NB4 (cell line): ENCODE measurements around the gene STXBP4.

Experiments used
- DNase-seq: peaks from one replicate; pipeline ENCODE4 v3.0.0; 2010; ENCODE audit warnings: low read depth
- H3K4me3 ChIP-seq: one replicate; pipeline ENCODE4 v1.5.1; 2011; ENCODE audit warnings: mild to moderate bottlenecking, low read depth, low read length, moderate library complexity
- CTCF ChIP-seq: IDR thresholded peaks from one replicate; pipeline ENCODE4 v1.5.1; 2012; ENCODE audit warnings: low read depth, low read length
- MAX ChIP-seq: IDR thresholded peaks from 2 replicates; pipeline ENCODE4 v1.6.1; 2011; ENCODE audit warnings: low read depth, low read length
- MYC ChIP-seq: IDR thresholded peaks from 2 replicates; pipeline ENCODE4 v1.6.1; 2011; ENCODE audit warnings: low read depth, low read length
- POLR2A ChIP-seq: IDR thresholded peaks from 2 replicates; pipeline ENCODE4 v1.6.1; 2011; ENCODE audit warnings: mild to moderate bottlenecking; ENCODE audit not compliant: insufficient read length; ENCODE audit errors: extremely low read depth

The STXBP4 gene

DNA sequence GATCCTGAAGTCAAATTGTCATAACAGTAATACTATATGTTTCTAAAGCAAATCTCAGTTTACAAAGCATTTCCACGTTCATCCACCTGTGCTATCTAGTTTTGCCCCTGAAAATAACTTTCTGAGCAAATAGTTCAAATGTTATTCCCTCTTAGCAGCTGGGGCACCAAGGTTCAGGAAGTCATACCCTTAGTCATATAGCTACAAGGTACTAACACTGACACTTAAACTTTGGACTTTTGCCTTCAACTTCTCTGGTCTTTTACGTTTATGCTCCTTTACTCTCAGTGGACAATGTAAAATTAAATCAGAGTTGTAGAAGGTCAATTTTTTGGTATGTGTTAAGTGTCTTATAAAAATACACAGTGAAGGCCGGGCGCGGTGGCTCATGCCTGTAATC lies 33.1 kb upstream of the STXBP4 start:
- no peak for DNase-seq
- H3K4me3 ChIP-seq, result no peak overlapping the region
- TF ChIP-seq POLR2A, result no peak
- TF ChIP-seq MYC, result no peak
- TF ChIP-seq CTCF, result no peak
- no peak for TF ChIP-seq MAX

GRCh38 chr17:54937018-54937417 lies 31.5 kb upstream of the STXBP4 start:
- no peak for DNase-seq
- TF ChIP-seq MAX (no peak), MYC (no peak), POLR2A (no peak), CTCF (no peak)
- H3K4me3 ChIP-seq, result no peak overlapping the region

GRCh38 chr17:54937426-54937825 lies 31.1 kb upstream of the STXBP4 start:
- no peak for TF ChIP-seq CTCF
- no peak for TF ChIP-seq MAX
- TF ChIP-seq MYC, result no peak
- no peak for TF ChIP-seq POLR2A
- no peak for DNase-seq
- no peak overlapping the region for H3K4me3 ChIP-seq

- TF ChIP-seq MYC (no peak), MAX (no peak), POLR2A (no peak), CTCF (no peak)
- DNase-seq, result no peak
- H3K4me3 ChIP-seq, result no peak overlapping the region
Observed at GRCh38 chr17:54941285-54941684, 27.3 kb upstream of the STXBP4 start.

DNA sequence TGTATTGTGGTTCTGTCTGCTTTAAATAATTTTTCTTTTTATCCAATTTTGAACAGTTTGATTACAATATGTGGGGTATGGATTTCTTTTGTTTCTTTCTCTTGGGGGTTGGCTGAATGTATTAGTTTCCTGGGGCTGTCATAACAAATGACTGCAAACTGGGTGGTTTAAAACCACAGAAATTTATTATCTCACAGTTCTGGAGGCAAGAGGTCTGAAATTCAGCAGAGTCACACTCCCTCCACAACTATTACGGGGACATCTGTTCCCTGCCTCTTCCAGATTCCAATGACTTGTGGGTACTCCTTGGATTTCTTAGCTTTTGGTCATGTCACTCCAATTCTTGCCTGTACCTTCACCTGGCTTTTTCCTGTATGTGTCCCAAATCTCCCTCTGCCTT lies 23.8 kb upstream of the STXBP4 start:
- no peak for TF ChIP-seq MYC
- no peak for TF ChIP-seq MAX
- TF ChIP-seq POLR2A, result no peak
- no peak for TF ChIP-seq CTCF
- no peak overlapping the region for H3K4me3 ChIP-seq
- no peak for DNase-seq

DNA sequence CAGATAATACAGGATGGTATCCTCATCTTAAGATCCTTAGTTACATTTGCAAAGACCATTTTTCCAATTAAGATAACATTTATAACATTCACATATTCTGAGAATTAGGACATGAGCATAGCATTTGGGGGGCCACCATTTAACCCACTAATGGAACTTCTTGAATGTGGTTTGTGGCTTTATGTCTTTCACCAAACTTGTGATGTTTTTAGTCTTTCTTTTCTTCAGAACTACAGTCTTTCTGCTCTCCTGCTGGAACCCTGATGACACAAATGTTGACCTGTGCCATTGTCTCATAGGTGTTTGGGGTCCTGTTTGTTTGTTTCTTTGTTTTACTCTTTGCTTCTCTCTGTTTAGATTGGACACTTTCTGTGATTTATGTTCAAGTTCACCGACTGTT lies 23.3 kb upstream of the STXBP4 start:
- no peak for TF ChIP-seq MAX
- TF ChIP-seq MYC, result no peak
- no peak for TF ChIP-seq CTCF
- TF ChIP-seq POLR2A, result no peak
- no peak overlapping the region for H3K4me3 ChIP-seq
- DNase-seq, result no peak
